HG03097 (cell line): ENCODE data around the gene TCN1.
"Not testable (repeated sequence)": the region's sequence is repeated elsewhere in the genome, so short reads cannot be mapped to it uniquely, and the experiment has no call there.

Experiments used
- ATAC-seq: cut with Tn5 transposase; IDR thresholded peaks from one replicate; pipeline ENCODE4 v1.9.1; 2021; ENCODE audit not compliant: unreplicated experiment, low FRiP score

Gene TCN1

DNA sequence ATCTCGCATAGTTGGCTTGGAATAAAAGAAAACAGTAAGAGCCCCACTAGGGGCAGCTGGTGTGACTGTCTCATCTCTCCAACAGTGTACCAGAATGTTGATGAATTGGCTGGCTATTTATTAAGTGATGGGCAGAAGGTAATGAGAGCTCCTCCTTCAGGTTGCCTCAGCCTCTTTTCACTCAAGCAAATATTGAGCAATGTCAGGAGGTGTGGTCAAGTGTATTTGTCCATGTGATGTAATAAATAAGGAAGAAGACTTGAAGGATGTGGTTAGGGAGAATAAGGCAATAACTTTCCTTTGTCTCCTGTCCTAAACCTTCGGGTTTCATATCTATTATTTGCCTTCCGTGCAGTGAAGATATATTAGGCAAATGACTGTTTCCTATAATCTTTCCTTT, at the start of gene TCN1:
Gene TCN1, minus strand, starts transcription at position 91 of the 400 bp plus-strand sequence. Its CDS starts 17 bp downstream, at position 74.
- no peak for ATAC-seq

- ATAC-seq = not testable (repeated sequence)
Measured at GRCh38 chr11:59903569-59903968, 37.3 kb upstream of the TCN1 start.

GRCh38 chr11:59901306-59901705, 35.0 kb upstream of the TCN1 start:
- no peak for ATAC-seq

DNA sequence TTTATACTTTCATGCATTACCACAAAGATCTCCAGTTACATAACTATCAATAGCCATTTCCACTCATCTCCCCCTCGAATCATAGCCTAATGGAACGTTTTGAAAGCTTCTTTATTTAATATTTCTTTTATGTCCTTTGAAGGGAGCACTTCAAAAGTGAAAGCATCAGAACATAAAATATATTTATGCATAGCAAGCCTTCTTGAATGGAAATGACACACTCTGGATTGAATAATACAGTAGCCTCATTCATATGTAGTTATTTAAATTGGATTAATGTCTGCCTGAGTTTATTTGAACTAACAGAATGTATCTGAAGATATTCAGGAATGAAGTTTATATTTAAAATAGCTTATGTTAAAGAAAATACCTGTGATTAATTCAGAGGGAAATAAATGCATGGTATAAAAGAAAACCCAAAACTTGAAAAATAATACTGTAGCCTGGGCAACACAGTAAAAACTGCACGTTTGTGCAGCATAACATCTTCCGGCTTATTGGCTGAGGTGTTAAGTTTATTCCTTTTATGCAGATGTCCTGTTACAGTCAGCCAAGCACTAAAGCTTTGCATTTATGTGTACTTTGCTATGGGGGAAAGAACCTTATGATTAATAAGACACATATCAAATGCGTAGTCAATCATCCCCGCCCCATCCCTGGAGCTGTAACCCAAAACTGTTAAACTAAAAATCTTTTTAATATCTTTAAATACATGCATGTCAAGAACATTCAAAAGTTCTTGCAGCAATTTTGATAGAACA, 34.3 kb upstream of the TCN1 start:
- ATAC-seq = no peak

DNA sequence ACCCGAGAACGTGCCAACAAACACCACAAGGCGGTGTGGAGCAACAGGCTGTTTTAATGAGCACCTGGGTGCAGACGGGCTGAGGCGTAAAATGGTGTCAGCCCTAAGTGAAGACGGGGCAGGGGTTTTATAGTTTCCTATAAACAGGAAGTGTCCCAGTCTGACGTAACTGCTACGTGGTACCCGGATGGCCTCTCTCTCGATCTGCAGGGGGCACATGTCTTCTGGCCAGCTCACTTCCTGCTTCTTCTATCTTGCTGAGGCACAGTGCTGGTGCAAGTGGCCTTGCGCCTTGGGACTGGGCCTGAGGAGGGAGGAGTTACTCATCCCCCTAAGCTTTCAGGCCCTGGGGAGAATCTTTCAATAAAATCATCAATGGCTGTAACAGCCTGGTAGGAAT, 33.2 kb upstream of the TCN1 start:
- no peak for ATAC-seq

GRCh38 chr11:59898650-59899049, 32.4 kb upstream of the TCN1 start:
- ATAC-seq = no peak

- ATAC-seq = no peak
Measured at GRCh38 chr11:59898046-59898445, 31.8 kb upstream of the TCN1 start.

GRCh38 chr11:59894616-59895015, 28.3 kb upstream of the TCN1 start:
- ATAC-seq = no peak

DNA sequence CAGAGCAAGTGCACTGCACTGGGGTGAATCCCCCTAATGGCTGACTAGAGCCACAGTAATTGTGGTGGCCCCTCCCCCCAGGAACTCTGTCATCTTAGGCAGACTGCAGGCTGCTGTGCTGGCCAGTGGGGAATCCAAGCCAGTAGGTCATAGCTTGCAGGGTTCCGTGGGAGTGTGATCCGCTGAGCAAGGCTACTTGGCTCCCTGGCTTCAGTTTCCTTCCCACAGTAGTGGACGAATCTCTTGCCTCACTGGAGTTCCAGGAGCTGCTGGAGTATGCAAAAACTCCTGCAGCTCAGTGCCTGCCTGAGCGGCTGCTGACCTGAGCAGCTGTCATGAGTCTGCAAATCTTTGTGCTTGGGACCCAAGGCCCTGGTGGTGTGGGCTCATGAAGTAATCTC, 25.5 kb upstream of the TCN1 start:
- no peak for ATAC-seq

GRCh38 chr11:59887156-59887555, 20.9 kb upstream of the TCN1 start:
- ATAC-seq = not testable (repeated sequence)

DNA sequence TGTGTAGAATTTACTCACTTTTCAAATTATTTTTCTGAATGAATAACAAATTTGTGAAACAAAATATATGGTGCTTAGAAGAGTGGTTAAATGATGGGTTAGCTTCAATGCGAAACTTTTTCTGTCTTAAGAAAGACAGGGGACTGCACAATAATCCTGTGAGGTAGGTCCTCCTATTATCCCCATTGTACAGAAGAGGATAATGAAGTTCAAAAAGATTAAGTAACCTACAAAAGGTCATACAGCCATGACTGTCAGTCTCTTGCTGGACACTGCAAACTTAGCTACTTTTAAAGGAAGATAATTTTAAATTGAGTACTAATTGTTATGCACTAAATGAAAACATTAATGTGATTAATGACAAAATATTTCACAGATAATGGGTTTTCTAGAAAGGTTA, 17.3 kb upstream of the TCN1 start:
- ATAC-seq = no peak

GRCh38 chr11:59879567-59879966, 13.3 kb upstream of the TCN1 start:
- ATAC-seq = no peak

- ATAC-seq = no peak
Measured at GRCh38 chr11:59878575-59878974, 12.3 kb upstream of the TCN1 start, which contains the start of gene OOSP3. TSS of gene OOSP3 (plus strand) at chr11:59878782. CDS start at chr11:59878809, 27 bp downstream.

- ATAC-seq = no peak
Measured at GRCh38 chr11:59877784-59878183, 11.5 kb upstream of the TCN1 start.

DNA sequence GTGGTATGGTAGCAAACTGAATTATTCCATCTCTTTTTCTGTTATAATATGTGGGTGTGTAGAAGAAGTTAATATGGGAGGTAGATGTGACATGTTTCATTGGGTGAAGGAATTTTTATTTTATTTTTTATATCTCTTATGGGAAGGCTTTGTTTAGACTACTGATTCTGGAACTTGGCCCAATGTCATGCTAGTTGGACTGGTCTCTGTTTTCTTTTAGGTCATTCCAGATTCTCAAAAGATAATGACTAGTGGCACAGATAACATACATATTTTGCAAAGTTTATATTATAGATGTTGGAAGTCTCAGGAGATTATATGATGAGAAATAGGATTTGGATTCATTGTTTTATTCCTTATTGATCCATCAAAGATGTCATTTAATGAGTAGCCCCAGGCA, 11.0 kb upstream of the TCN1 start:
- ATAC-seq = no peak

- ATAC-seq = no peak
Measured at GRCh38 chr11:59875856-59876519, 9.7 kb upstream of the TCN1 start.

DNA sequence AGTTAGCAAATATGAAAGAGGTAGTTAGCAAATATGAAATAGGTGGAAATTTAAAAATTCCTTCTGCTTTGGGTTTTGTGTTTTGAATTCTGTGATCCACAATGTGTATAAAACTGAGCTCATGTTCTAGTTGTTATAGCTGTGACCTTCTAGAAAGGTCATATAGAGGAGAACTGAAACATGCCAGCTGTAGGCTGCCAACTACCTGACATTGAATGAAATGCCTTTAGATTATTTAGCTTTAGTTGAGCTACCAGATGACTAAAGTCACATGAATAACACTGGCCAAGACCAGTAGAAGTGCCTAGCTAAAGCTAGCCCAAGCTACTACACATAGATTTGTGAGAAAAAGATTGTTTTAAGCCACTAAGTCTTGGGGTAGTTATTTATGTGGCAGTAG, 5.8 kb upstream of the TCN1 start:
- no peak for ATAC-seq

DNA sequence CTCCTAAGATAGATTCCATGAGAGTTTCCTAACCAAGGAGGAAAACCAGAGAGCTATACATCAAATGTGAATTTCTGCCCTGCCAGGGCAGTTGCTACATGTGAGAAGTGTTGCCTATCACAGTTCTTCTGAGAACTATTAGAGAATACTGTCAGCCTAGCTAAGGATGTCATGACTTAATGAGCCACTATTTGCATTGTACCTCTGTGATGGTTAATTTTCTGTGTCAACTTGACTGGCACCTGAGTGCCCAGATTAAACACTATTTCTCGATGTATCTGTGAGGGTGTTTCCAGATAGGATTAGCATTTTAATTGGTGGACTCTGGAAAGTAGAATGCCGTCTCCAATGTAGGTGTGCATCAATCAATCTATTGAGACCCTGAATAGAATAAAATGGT, 1.7 kb upstream of the TCN1 start:
- no peak for ATAC-seq

GRCh38 chr11:59866836-59867235, 549 bp upstream of the TCN1 start:
- ATAC-seq = no peak

DNA sequence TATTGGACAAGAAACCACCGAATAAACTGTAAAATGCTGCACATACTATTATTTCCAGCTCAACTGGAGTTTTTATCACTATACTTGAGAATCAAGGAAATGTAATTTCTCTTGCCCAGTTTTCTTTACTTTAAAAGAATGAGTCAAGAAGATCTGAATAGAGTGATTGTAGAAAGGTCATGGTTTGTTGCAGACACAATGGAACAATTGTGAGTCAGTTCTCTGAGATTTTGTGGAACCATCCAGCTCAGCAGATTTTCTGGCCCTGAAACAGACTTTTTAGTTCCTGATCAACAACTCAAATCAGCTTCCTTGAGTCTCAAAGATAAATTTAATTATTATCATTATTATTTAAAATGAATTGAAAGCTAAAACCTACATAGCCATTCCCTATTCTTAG, 1.3 kb downstream of the TCN1 start:
- ATAC-seq = no peak

DNA sequence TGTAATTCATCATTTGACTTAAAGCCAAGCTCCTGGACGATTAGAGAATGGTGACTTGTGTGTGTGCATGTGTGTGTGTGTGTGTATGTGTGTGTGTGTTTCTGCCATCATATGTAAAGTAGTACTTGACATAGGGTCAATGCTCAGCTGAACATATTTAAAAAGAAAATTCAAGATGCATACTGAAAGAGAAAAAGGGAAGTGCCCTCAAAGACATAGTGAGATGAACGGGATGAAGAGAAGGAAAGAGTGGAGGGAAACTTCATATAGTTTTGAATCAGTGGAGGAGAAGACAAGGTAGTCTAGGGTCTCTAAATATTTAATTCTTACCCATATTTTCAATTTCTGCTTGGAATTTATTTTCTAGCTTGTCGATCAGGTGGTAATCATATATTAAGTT, 4.0 kb downstream of the TCN1 start:
- ATAC-seq = no peak

DNA sequence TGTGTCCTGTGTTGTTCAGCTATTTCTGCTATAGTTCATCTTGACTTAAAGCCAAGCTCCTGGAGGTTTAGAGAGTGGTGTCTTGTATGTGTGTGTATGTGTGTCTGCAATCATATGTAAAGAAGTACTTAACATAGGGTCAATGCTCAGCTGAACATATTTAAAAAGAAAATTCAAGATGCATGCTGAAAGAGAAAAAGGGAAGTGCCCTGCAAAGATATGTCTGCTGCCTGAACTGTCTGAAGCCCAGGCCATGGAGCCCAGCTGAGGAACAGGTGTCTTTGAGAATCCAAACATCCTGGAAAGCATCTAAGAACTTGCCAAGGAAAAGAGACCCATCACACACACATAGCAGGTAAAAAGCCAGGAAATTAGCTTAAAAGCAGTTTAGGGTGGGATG, 6.6 kb downstream of the TCN1 start:
- ATAC-seq = no peak
